ENCODE results near the gene GNAQ. TPM values are rescaled to one million over a fixed set of nuclear protein-coding genes. Genes with fewer than 3 reads are reported as not detected.
"Not testable (repeated sequence)": the region's sequence is repeated elsewhere in the genome, so short reads cannot be mapped to it uniquely, and the experiment has no call there.

GNAQ gene
- total and polyA plus RNA-seq, 8 donors, result 55.5 to 95.5 (median 62.8) TPM

GRCh38 chr9:77729177-77729576 is 302.4 kb downstream of the GNAQ start:
- Histone ChIP-seq H3K4me1 (no peaks in the 10 kb centered on the region), H3K36me3 (peaks cover 0 to 39% of the 10 kb centered on the region in 2 donors), H3K4me3 (no peak overlapping the region), H3K27me3 (no peaks in the 10 kb centered on the region), H3K27ac (no peak overlapping the region), H3K9me3 (no peaks in the 10 kb centered on the region)
- DNase-seq (no peak), ATAC-seq (no peak)
- no peak for TF ChIP-seq CTCF (IDR thresholded peaks at IDR 0.05)
- intact Hi-C loops (cut with DNase I), result no loop called here

- H3K4me3 ChIP-seq, result no peak overlapping the region
- no peak for ATAC-seq
- H3K4me1 ChIP-seq, result no peaks in the 10 kb centered on the region
- DNase-seq, result no peak
- no peak overlapping the region for H3K27ac ChIP-seq
- no peaks in the 10 kb centered on the region for H3K27me3 ChIP-seq
- TF ChIP-seq CTCF (IDR thresholded peaks at IDR 0.05), result no peak
- intact Hi-C loops (cut with DNase I), result no loop called here
- peaks cover 0 to 53% of the 10 kb centered on the region in 2 donors for H3K36me3 ChIP-seq
- H3K9me3 ChIP-seq, result no peaks in the 10 kb centered on the region
Observed at GRCh38 chr9:77726814-77727213, 304.8 kb downstream of the GNAQ start.

- no peaks in the 10 kb centered on the region for H3K9me3 ChIP-seq
- intact Hi-C loops (cut with DNase I), result no loop called here
- no peak overlapping the region for H3K4me3 ChIP-seq
- no peaks in the 10 kb centered on the region for H3K27me3 ChIP-seq
- DNase-seq, result no peak
- H3K36me3 ChIP-seq, result peaks cover 0 to 55% of the 10 kb centered on the region in 2 donors
- no peaks in the 10 kb centered on the region for H3K4me1 ChIP-seq
- no peak overlapping the region for H3K27ac ChIP-seq
- ATAC-seq, result no peak
- no peak for TF ChIP-seq CTCF (IDR thresholded peaks at IDR 0.05)
Observed at GRCh38 chr9:77726289-77726688, 305.3 kb downstream of the GNAQ start.

GRCh38 chr9:77725820-77726219 is 305.8 kb downstream of the GNAQ start:
- no peak overlapping the region for H3K4me3 ChIP-seq
- ATAC-seq (no peak), DNase-seq (no peak)
- intact Hi-C loops (cut with DNase I), result no loop called here
- no peak for TF ChIP-seq CTCF (IDR thresholded peaks at IDR 0.05)
- H3K9me3 ChIP-seq, result no peaks in the 10 kb centered on the region
- peaks cover 0 to 59% of the 10 kb centered on the region in 2 donors for H3K36me3 ChIP-seq
- H3K4me1 ChIP-seq, result no peaks in the 10 kb centered on the region
- H3K27me3 ChIP-seq, result no peaks in the 10 kb centered on the region
- no peak overlapping the region for H3K27ac ChIP-seq

GRCh38 chr9:77725046-77725694 is 306.4 kb downstream of the GNAQ start:
- ATAC-seq, result no peak
- H3K36me3 ChIP-seq, result peaks cover 0 to 63% of the 10 kb centered on the region in 2 donors
- intact Hi-C loops (cut with DNase I), result no loop called here

GRCh38 chr9:77721156-77721555 is 310.5 kb downstream of the GNAQ start:
- H3K27ac ChIP-seq; intact Hi-C loops (cut with DNase I): not testable (repeated sequence)

More at GRCh38 chr9:77725046-77725694, 306.4 kb downstream of the GNAQ start:
- no peak for DNase-seq
- no peaks in the 10 kb centered on the region for H3K9me3 ChIP-seq
- no peak overlapping the region for H3K27ac ChIP-seq
- TF ChIP-seq CTCF (IDR thresholded peaks at IDR 0.05), result no peak
- H3K4me3 ChIP-seq, result no peak overlapping the region
- no peaks in the 10 kb centered on the region for H3K27me3 ChIP-seq
- no peaks in the 10 kb centered on the region for H3K4me1 ChIP-seq

More at GRCh38 chr9:77721156-77721555, 310.5 kb downstream of the GNAQ start:
- not testable (repeated sequence) for H3K4me1 ChIP-seq, H3K9me3 ChIP-seq, ATAC-seq, H3K4me3 ChIP-seq, H3K27me3 ChIP-seq, DNase-seq
- peaks cover 0 to 37% of the 10 kb centered on the region in 2 donors for H3K36me3 ChIP-seq
